OCI-LY7 (cell line): ENCODE data around the gene RTEL1.

Experiments
- EZH2phosphoT487 ChIP-seq: fragments of 200-600 bp; sonication (generic); IDR thresholded peaks from 2 replicates; pipeline ENCODE4 v1.6.1; 2018; ENCODE audit warnings: low read depth, borderline replicate concordance, mild to moderate bottlenecking, mixed run types, antibody characterized with exemption, low read length, moderate library complexity, mixed read lengths
- TF ChIP-seq, protein P1 (sequence below): fragments of 200-600 bp; sonication (generic); conservative IDR thresholded peaks from 2 replicates; pipeline ENCODE4 v1.5.1; 2014; ENCODE audit warnings: mild to moderate bottlenecking, antibody characterized with exemption, low read length, moderate library complexity, mixed read lengths

GRCh38 chr20:63655249-63655648, 2.9 kb upstream of the RTEL1 start:
- TF ChIP-seq, protein P1, sequence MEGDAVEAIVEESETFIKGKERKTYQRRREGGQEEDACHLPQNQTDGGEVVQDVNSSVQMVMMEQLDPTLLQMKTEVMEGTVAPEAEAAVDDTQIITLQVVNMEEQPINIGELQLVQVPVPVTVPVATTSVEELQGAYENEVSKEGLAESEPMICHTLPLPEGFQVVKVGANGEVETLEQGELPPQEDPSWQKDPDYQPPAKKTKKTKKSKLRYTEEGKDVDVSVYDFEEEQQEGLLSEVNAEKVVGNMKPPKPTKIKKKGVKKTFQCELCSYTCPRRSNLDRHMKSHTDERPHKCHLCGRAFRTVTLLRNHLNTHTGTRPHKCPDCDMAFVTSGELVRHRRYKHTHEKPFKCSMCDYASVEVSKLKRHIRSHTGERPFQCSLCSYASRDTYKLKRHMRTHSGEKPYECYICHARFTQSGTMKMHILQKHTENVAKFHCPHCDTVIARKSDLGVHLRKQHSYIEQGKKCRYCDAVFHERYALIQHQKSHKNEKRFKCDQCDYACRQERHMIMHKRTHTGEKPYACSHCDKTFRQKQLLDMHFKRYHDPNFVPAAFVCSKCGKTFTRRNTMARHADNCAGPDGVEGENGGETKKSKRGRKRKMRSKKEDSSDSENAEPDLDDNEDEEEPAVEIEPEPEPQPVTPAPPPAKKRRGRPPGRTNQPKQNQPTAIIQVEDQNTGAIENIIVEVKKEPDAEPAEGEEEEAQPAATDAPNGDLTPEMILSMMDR: no peak
- TF ChIP-seq EZH2phosphoT487: no peak
